MG63 (cell line): ENCODE results near the gene MPC2. TPM values are rescaled to one million over a fixed set of nuclear protein-coding genes. Genes with fewer than 3 reads are reported as not detected.

Experiments
- DNase-seq: peaks from one replicate; pipeline ENCODE4 v3.0.0-alpha.2; 2020
- H3K27me3 ChIP-seq: fragments of 250-450 bp; sonication (Bioruptor Pico); 2 replicates; pipeline ENCODE4 v1.5.1; 2020; ENCODE audit warnings: mild to moderate bottlenecking, moderate library complexity
- H3K36me3 ChIP-seq: fragments of 250-450 bp; sonication (Bioruptor Pico); 2 replicates; pipeline ENCODE4 v1.5.1; 2020; ENCODE audit warnings: mild to moderate bottlenecking, moderate library complexity
- H3K4me3 ChIP-seq: fragments of 250-450 bp; sonication (Bioruptor Pico); 2 replicates; pipeline ENCODE4 v1.5.1; 2020; ENCODE audit warnings: mild to moderate bottlenecking, moderate library complexity
- H3K9me3 ChIP-seq: fragments of 250-450 bp; sonication (Bioruptor Pico); 2 replicates; pipeline ENCODE4 v1.5.1; 2020; ENCODE audit warnings: mild to moderate bottlenecking, moderate library complexity
- total RNA-seq: library from RNA; depleted of rRNA; stranded (reverse); fragments of >200 nt; shearing (Covaris generic); gene quantifications from 2 replicates; pipeline ENCODE4 v1.2.3, GENCODE V29; 2014; ENCODE audit warnings: low replicate concordance; rRNA removed

The MPC2 gene
- 165 and 172 TPM in 2 replicates for total RNA-seq

GRCh38 chr1:167936930-167937708 is at the start of gene MPC2:
Gene MPC2 (minus strand): TSS chr1:167937072. CDS start chr1:167935841, 1,231 bp downstream.
- peak; percentile 80 for DNase-seq
- H3K4me3 ChIP-seq = peak within 1 kb of the TSS; percentile 69
- H3K27me3 ChIP-seq = no peaks in the 10 kb centered on the region
- H3K9me3 ChIP-seq = no peaks in the 10 kb centered on the region
- peaks cover 8% of the 10 kb centered on the region for H3K36me3 ChIP-seq

GRCh38 chr1:167984886-167985489 is 48.1 kb upstream of the MPC2 start:
- Histone ChIP-seq H3K27me3 (no peaks in the 10 kb centered on the region), H3K9me3 (no peaks in the 10 kb centered on the region), H3K4me3 (no peak overlapping the region), H3K36me3 (peaks cover 10% of the 10 kb centered on the region)
- DNase-seq = no peak

- no peak for DNase-seq
- peaks cover 19% of the 10 kb centered on the region for H3K36me3 ChIP-seq
- no peak overlapping the region for H3K4me3 ChIP-seq
These were observed 47.0 kb upstream of the MPC2 start for GRCh38 chr1:167983797-167984420.

GRCh38 chr1:167981933-167982332 is 45.1 kb upstream of the MPC2 start:
- DNase-seq = no peak
- no peaks in the 10 kb centered on the region for H3K27me3 ChIP-seq
- H3K9me3 ChIP-seq = peaks cover 6% of the 10 kb centered on the region; the same call in 1 of the 2 replicates
- no peak overlapping the region for H3K4me3 ChIP-seq
- peaks cover 35% of the 10 kb centered on the region for H3K36me3 ChIP-seq

More at GRCh38 chr1:167983797-167984420, 47.0 kb upstream of the MPC2 start:
- Histone ChIP-seq H3K27me3 (no peaks in the 10 kb centered on the region), H3K9me3 (no peaks in the 10 kb centered on the region)

- H3K27me3 ChIP-seq = no peaks in the 10 kb centered on the region
- H3K36me3 ChIP-seq = peaks cover 55% of the 10 kb centered on the region
- peaks cover 8% of the 10 kb centered on the region; the same call in 1 of the 2 replicates for H3K9me3 ChIP-seq
- no peak for DNase-seq
- no peak overlapping the region for H3K4me3 ChIP-seq
These were observed 40.4 kb upstream of the MPC2 start for GRCh38 chr1:167977245-167977644.

GRCh38 chr1:167974698-167975097 is 37.8 kb upstream of the MPC2 start:
- DNase-seq = no peak
- peaks cover 8% of the 10 kb centered on the region; the same call in 1 of the 2 replicates for H3K9me3 ChIP-seq
- H3K4me3 ChIP-seq = no peak overlapping the region
- H3K36me3 ChIP-seq = peaks cover 52% of the 10 kb centered on the region
- no peaks in the 10 kb centered on the region for H3K27me3 ChIP-seq

GRCh38 chr1:167973832-167974231 is 37.0 kb upstream of the MPC2 start:
- Histone ChIP-seq H3K4me3 (no peak overlapping the region), H3K36me3 (peaks cover 45% of the 10 kb centered on the region), H3K27me3 (no peaks in the 10 kb centered on the region), H3K9me3 (peaks cover 8% of the 10 kb centered on the region; the same call in 1 of the 2 replicates)
- no peak for DNase-seq

GRCh38 chr1:167968569-167968968 is 31.7 kb upstream of the MPC2 start:
- Histone ChIP-seq H3K27me3 (no peaks in the 10 kb centered on the region), H3K4me3 (no peak overlapping the region), H3K36me3 (peaks cover 26% of the 10 kb centered on the region), H3K9me3 (no peaks in the 10 kb centered on the region)
- DNase-seq = no peak

- DNase-seq = no peak
- Histone ChIP-seq H3K9me3 (no peaks in the 10 kb centered on the region), H3K4me3 (no peak overlapping the region), H3K36me3 (peaks cover 22% of the 10 kb centered on the region), H3K27me3 (no peaks in the 10 kb centered on the region)
These were observed 29.2 kb upstream of the MPC2 start for GRCh38 chr1:167966050-167966449.

GRCh38 chr1:167964646-167965045 is 27.8 kb upstream of the MPC2 start:
- Histone ChIP-seq H3K27me3 (no peaks in the 10 kb centered on the region), H3K36me3 (peaks cover 20% of the 10 kb centered on the region), H3K4me3 (no peak overlapping the region), H3K9me3 (no peaks in the 10 kb centered on the region)
- no peak for DNase-seq

- Histone ChIP-seq H3K36me3 (peaks cover 23% of the 10 kb centered on the region), H3K4me3 (no peak overlapping the region)
- no peak for DNase-seq
These were observed 20.8 kb upstream of the MPC2 start for GRCh38 chr1:167957710-167958109.

GRCh38 chr1:167955915-167956314 is 19.0 kb upstream of the MPC2 start:
- Histone ChIP-seq H3K36me3 (peaks cover 26% of the 10 kb centered on the region), H3K4me3 (no peak overlapping the region), H3K27me3 (no peaks in the 10 kb centered on the region), H3K9me3 (no peaks in the 10 kb centered on the region)
- DNase-seq = no peak

More at GRCh38 chr1:167957710-167958109, 20.8 kb upstream of the MPC2 start:
- Histone ChIP-seq H3K9me3 (no peaks in the 10 kb centered on the region), H3K27me3 (no peaks in the 10 kb centered on the region)

- Histone ChIP-seq H3K36me3 (peaks cover 26% of the 10 kb centered on the region), H3K27me3 (no peaks in the 10 kb centered on the region), H3K4me3 (no peak overlapping the region), H3K9me3 (no peaks in the 10 kb centered on the region)
- no peak for DNase-seq
These were observed 13.7 kb upstream of the MPC2 start for GRCh38 chr1:167950569-167950968.

GRCh38 chr1:167949785-167950184 is 12.9 kb upstream of the MPC2 start:
- H3K9me3 ChIP-seq = no peaks in the 10 kb centered on the region
- no peak for DNase-seq
- H3K36me3 ChIP-seq = peaks cover 22% of the 10 kb centered on the region
- no peaks in the 10 kb centered on the region for H3K27me3 ChIP-seq
- no peak overlapping the region for H3K4me3 ChIP-seq

- no peak for DNase-seq
- H3K36me3 ChIP-seq = peaks cover 10% of the 10 kb centered on the region
- no peaks in the 10 kb centered on the region; the same call in 1 of the 2 replicates for H3K9me3 ChIP-seq
- no peak overlapping the region for H3K4me3 ChIP-seq
- H3K27me3 ChIP-seq = no peaks in the 10 kb centered on the region
These were observed 10.9 kb upstream of the MPC2 start for GRCh38 chr1:167947733-167948132.

- peaks cover 14% of the 10 kb centered on the region for H3K36me3 ChIP-seq
- no peaks in the 10 kb centered on the region for H3K27me3 ChIP-seq
- no peak for DNase-seq
- H3K9me3 ChIP-seq = no peaks in the 10 kb centered on the region; the same call in 1 of the 2 replicates
- H3K4me3 ChIP-seq = no peak overlapping the region
These were observed 6.7 kb upstream of the MPC2 start for GRCh38 chr1:167943541-167943940.

GRCh38 chr1:167940264-167940663 is 3.4 kb upstream of the MPC2 start:
- Histone ChIP-seq H3K27me3 (no peaks in the 10 kb centered on the region), H3K36me3 (peaks cover 19% of the 10 kb centered on the region), H3K4me3 (no peak overlapping the region), H3K9me3 (no peaks in the 10 kb centered on the region; the same call in 1 of the 2 replicates)
- no peak for DNase-seq
